ENCODE data around the gene LINS1.

DNA sequence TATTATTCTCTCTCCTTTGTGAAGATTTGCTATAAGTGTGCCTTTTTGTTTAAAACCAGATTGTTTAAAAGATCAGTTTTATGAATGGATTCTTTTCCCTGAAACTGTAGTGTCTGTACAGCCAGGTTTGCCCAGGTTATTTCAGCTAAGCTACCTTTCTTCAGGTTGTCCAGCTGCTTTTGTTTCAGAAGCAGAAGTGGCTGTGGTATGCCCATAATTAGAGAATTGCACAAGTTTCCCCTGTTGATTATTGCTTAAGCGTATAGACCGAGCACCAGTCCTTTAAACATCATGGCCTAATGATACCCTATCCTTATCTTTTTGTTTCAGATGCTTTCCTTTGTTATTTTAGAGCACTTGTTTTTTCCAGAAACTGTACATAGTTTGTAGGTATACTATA is 10.6 kb upstream of the LINS1 start:
- TF ChIP-seq, protein P1, sequence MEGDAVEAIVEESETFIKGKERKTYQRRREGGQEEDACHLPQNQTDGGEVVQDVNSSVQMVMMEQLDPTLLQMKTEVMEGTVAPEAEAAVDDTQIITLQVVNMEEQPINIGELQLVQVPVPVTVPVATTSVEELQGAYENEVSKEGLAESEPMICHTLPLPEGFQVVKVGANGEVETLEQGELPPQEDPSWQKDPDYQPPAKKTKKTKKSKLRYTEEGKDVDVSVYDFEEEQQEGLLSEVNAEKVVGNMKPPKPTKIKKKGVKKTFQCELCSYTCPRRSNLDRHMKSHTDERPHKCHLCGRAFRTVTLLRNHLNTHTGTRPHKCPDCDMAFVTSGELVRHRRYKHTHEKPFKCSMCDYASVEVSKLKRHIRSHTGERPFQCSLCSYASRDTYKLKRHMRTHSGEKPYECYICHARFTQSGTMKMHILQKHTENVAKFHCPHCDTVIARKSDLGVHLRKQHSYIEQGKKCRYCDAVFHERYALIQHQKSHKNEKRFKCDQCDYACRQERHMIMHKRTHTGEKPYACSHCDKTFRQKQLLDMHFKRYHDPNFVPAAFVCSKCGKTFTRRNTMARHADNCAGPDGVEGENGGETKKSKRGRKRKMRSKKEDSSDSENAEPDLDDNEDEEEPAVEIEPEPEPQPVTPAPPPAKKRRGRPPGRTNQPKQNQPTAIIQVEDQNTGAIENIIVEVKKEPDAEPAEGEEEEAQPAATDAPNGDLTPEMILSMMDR (IDR thresholded peaks at IDR 0.05; ENCODE audit: insufficient read depth, low read length, poor library complexity, severe bottlenecking), result no peak
- no peak for TF ChIP-seq EZH2phosphoT487 (conservative IDR thresholded peaks at IDR 0.05; ENCODE audit: low read length)

Data from SU-DHL-6 (cell line).